Adipocyte (in vitro differentiated cells): ENCODE data around the gene NELFCD.

Experiments used
- DNase-seq: peaks from one replicate; pipeline ENCODE4 v3.0.0-alpha.2; 2015; ENCODE audit warnings: low read depth
- H3K27me3 ChIP-seq: replicated peaks from 2 replicates; pipeline ENCODE4 v1.7.0; 2013; ENCODE audit warnings: mild to moderate bottlenecking, low read length, moderate library complexity; ENCODE audit not compliant: control insufficient read depth, insufficient read depth
- H3K36me3 ChIP-seq: 2 replicates; pipeline ENCODE4 v1.7.0; 2013; ENCODE audit warnings: low read length, mild to moderate bottlenecking, moderate library complexity; ENCODE audit not compliant: control insufficient read depth, insufficient read depth, severe bottlenecking
- H3K4me1 ChIP-seq: 2 replicates; pipeline ENCODE4 v1.7.0; 2013; ENCODE audit warnings: mild to moderate bottlenecking, low read length, moderate library complexity; ENCODE audit not compliant: control insufficient read depth, insufficient read depth
- H3K4me3 ChIP-seq: 2 replicates; pipeline ENCODE4 v1.7.0; 2013; ENCODE audit warnings: mild to moderate bottlenecking, low read length, moderate library complexity
- H3K9ac ChIP-seq: 2 replicates; pipeline ENCODE4 v1.7.0; 2013; ENCODE audit warnings: mild to moderate bottlenecking, low read length, moderate library complexity
- H3K9me3 ChIP-seq: 2 replicates; pipeline ENCODE4 v1.7.0; 2013; ENCODE audit warnings: mild to moderate bottlenecking, low read length, moderate library complexity; ENCODE audit not compliant: control insufficient read depth

Gene NELFCD

GRCh38 chr20:59044295-59044694 lies 63.2 kb downstream of the NELFCD start:
- Histone ChIP-seq H3K36me3 (no peaks in the 10 kb centered on the region), H3K4me3 (no peak overlapping the region), H3K4me1 (peaks cover 50% of the 10 kb centered on the region), H3K9me3 (no peaks in the 10 kb centered on the region), H3K9ac (no peak overlapping the region), H3K27me3 (no peaks in the 10 kb centered on the region)
- no peak for DNase-seq
